ENCODE data around the gene SGCA. TPM values are rescaled to one million over a fixed set of nuclear protein-coding genes. Genes with fewer than 3 reads are reported as not detected.

Gene SGCA
- total RNA-seq, 1 donor from 2014 or later, result not detected

- peaks cover 11% of the 10 kb centered on the region for H3K27me3 Mint-ChIP-seq (ENCODE audit: insufficient read depth, low read depth)
- peaks cover 55% of the 10 kb centered on the region for H4K20me1 ChIP-seq (ENCODE audit: low read depth)
- peaks cover 13% of the 10 kb centered on the region for H3F3A ChIP-seq (ENCODE audit: low read depth)
- DNase-seq (ENCODE audit: low spot score), result no peak
- no peaks in the 10 kb centered on the region for H3K36me3 ChIP-seq
- H3K36me3 Mint-ChIP-seq, result peaks cover 27% of the 10 kb centered on the region
- no peak overlapping the region for H2AFZ ChIP-seq (replicated peaks)
- H3K4me3 ChIP-seq, result no peak overlapping the region
- no peak overlapping the region for H3K4me3 Mint-ChIP-seq
- no peak overlapping the region for H3K9ac ChIP-seq
- H3K9me3 ChIP-seq (ENCODE audit: low read depth), result no peaks in the 10 kb centered on the region
- H3K27ac Mint-ChIP-seq, result no peak overlapping the region
- no peak overlapping the region for H3K4me2 ChIP-seq
- no peak overlapping the region for H3K27ac ChIP-seq
- H3K9me3 Mint-ChIP-seq, result no peaks in the 10 kb centered on the region
- no peak for TF ChIP-seq CTCF (IDR thresholded peaks at IDR 0.05)
- no peak for TF ChIP-seq EZH2phosphoT487 (IDR thresholded peaks at IDR 0.05)
- no peak for TF ChIP-seq EZH2 (IDR thresholded peaks at IDR 0.05)
- peaks cover 29% of the 10 kb centered on the region for H3K4me1 ChIP-seq
- H3K27me3 ChIP-seq, result peaks cover 13% of the 10 kb centered on the region
- peaks cover 47% of the 10 kb centered on the region for H3K79me2 ChIP-seq (ENCODE audit: low read depth)
- peaks cover 30% of the 10 kb centered on the region for H3K4me1 Mint-ChIP-seq
Measured at GRCh38 chr17:50145532-50146229, 20.1 kb upstream of the SGCA start.

- Histone ChIP-seq H3K27me3 (peaks cover 13% of the 10 kb centered on the region), H3K9ac (no peak overlapping the region), H4K20me1 (ENCODE audit: low read depth) (peaks cover 55% of the 10 kb centered on the region), H2AFZ (replicated peaks) (no peak overlapping the region), H3F3A (ENCODE audit: low read depth) (peaks cover 17% of the 10 kb centered on the region), H3K27ac (no peak overlapping the region), H3K4me3 (no peak overlapping the region), H3K9me3 (ENCODE audit: low read depth) (no peaks in the 10 kb centered on the region), H3K4me2 (peak overlapping the region; percentile 96), H3K4me1 (peaks cover 29% of the 10 kb centered on the region), H3K79me2 (ENCODE audit: low read depth) (peaks cover 48% of the 10 kb centered on the region), H3K36me3 (no peaks in the 10 kb centered on the region)
- no peak for DNase-seq (ENCODE audit: low spot score)
- H3K36me3 Mint-ChIP-seq, result peaks cover 25% of the 10 kb centered on the region
- no peaks in the 10 kb centered on the region for H3K9me3 Mint-ChIP-seq
- H3K4me1 Mint-ChIP-seq, result peaks cover 31% of the 10 kb centered on the region
- no peak for TF ChIP-seq EZH2 (IDR thresholded peaks at IDR 0.05)
- TF ChIP-seq CTCF (IDR thresholded peaks at IDR 0.05), result peak; percentile 4
- H3K27me3 Mint-ChIP-seq (ENCODE audit: insufficient read depth, low read depth), result peaks cover 11% of the 10 kb centered on the region
- peak overlapping the region; percentile 30 for H3K4me3 Mint-ChIP-seq
- H3K27ac Mint-ChIP-seq, result peak overlapping the region; percentile 42
Measured at GRCh38 chr17:50146230-50146926, 19.4 kb upstream of the SGCA start.

- no peaks in the 10 kb centered on the region for H3K9me3 ChIP-seq (ENCODE audit: low read depth)
- peaks cover 29% of the 10 kb centered on the region for H3K4me1 ChIP-seq
- peaks cover 24% of the 10 kb centered on the region for H3F3A ChIP-seq (ENCODE audit: low read depth)
- H3K27me3 ChIP-seq, result peaks cover 13% of the 10 kb centered on the region
- H4K20me1 ChIP-seq (ENCODE audit: low read depth), result peaks cover 55% of the 10 kb centered on the region
- peak overlapping the region; percentile 96 for H3K4me2 ChIP-seq
- peak overlapping the region; percentile 78 for H3K4me3 ChIP-seq
- no peaks in the 10 kb centered on the region for H3K9me3 Mint-ChIP-seq
- no peak for DNase-seq (ENCODE audit: low spot score)
- peaks cover 48% of the 10 kb centered on the region for H3K79me2 ChIP-seq (ENCODE audit: low read depth)
- TF ChIP-seq EZH2phosphoT487 (IDR thresholded peaks at IDR 0.05) (no peak), CTCF (IDR thresholded peaks at IDR 0.05) (no peak), EZH2 (IDR thresholded peaks at IDR 0.05) (no peak)
- peaks cover 35% of the 10 kb centered on the region for H3K4me1 Mint-ChIP-seq
- peaks cover 10% of the 10 kb centered on the region for H3K27me3 Mint-ChIP-seq (ENCODE audit: insufficient read depth, low read depth)
- no peak overlapping the region for H3K27ac ChIP-seq
- no peaks in the 10 kb centered on the region for H3K36me3 ChIP-seq
- H3K27ac Mint-ChIP-seq, result peak overlapping the region; percentile 63
- H3K4me3 Mint-ChIP-seq, result peak overlapping the region; percentile 87
- H3K9ac ChIP-seq, result peak overlapping the region; percentile 49
- H2AFZ ChIP-seq (replicated peaks), result no peak overlapping the region
- H3K36me3 Mint-ChIP-seq, result peaks cover 20% of the 10 kb centered on the region
Measured at GRCh38 chr17:50146927-50147665, 18.7 kb upstream of the SGCA start.
